Osteoblast (primary cell): ENCODE results near the gene IGF2BP2. TPM values are rescaled to one million over a fixed set of nuclear protein-coding genes. Genes with fewer than 3 reads are reported as not detected.

Source experiments
- DNase-seq: peaks from one replicate; pipeline ENCODE4 v3.0.0; 2011; ENCODE audit warnings: low spot score, mixed read lengths; ENCODE audit not compliant: insufficient read length; ENCODE audit errors: missing footprints
- H2AFZ ChIP-seq: 2 replicates; pipeline ENCODE4 v1.6.0; 2011; ENCODE audit warnings: mild to moderate bottlenecking, low read length
- H3K27ac ChIP-seq: 2 replicates; pipeline ENCODE4 v1.5.1; 2011; ENCODE audit warnings: mild to moderate bottlenecking, low read depth, low read length, moderate library complexity
- H3K27me3 ChIP-seq: 2 replicates; pipeline ENCODE4 v1.6.0; 2012; ENCODE audit warnings: mild to moderate bottlenecking, control low read depth, inconsistent platforms, low read length, moderate library complexity; ENCODE audit not compliant: insufficient read depth
- H3K36me3 ChIP-seq: 2 replicates; pipeline ENCODE4 v1.5.1; 2011; ENCODE audit warnings: mild to moderate bottlenecking, low read length, control low read depth, moderate library complexity; ENCODE audit not compliant: insufficient read depth
- H3K4me1 ChIP-seq: 2 replicates; pipeline ENCODE4 v1.5.1; 2011; ENCODE audit warnings: mild to moderate bottlenecking, low read length, control low read depth, moderate library complexity; ENCODE audit not compliant: insufficient read depth
- H3K4me2 ChIP-seq: 2 replicates; pipeline ENCODE4 v1.6.0; 2011; ENCODE audit warnings: mild to moderate bottlenecking, low read length; ENCODE audit not compliant: insufficient read depth
- H3K4me3 ChIP-seq: fragments of 200-600 bp; sonication (generic); 3 replicates; pipeline ENCODE4 v1.5.1; 2012; ENCODE audit warnings: mild to moderate bottlenecking, low read length, inconsistent platforms; ENCODE audit not compliant: insufficient read depth
- H3K79me2 ChIP-seq: 2 replicates; pipeline ENCODE4 v1.6.0; 2012; ENCODE audit warnings: mild to moderate bottlenecking, low read length, control low read depth, inconsistent platforms; ENCODE audit not compliant: insufficient read depth
- H3K9me3 ChIP-seq: 2 replicates; pipeline ENCODE4 v1.5.1; 2011; ENCODE audit warnings: low read depth, low read length, control low read depth
- H4K20me1 ChIP-seq: 2 replicates; pipeline ENCODE4 v1.6.0; 2012; ENCODE audit warnings: mild to moderate bottlenecking, low read length, control low read depth; ENCODE audit not compliant: insufficient read depth
- CTCF ChIP-seq: IDR thresholded peaks from 2 replicates; pipeline ENCODE4 v1.5.1; 2011; ENCODE audit warnings: mild to moderate bottlenecking, low read depth, low read length, moderate library complexity; ENCODE audit errors: extremely low read depth
- total RNA-seq: library from RNA; depleted of rRNA; stranded (reverse); fragments of >200 nt; gene quantifications from 2 replicates; pipeline ENCODE4 v1.2.3, GENCODE V29; 2012

IGF2BP2 gene
- total RNA-seq, 1 donor: 81.8 TPM

GRCh38 chr3:185822221-185823000 lies 2.4 kb downstream of the IGF2BP2 start:
- peak overlapping the region; percentile 89 for H3K4me2 ChIP-seq
- TF ChIP-seq CTCF: no peak
- H3K36me3 ChIP-seq: no peaks in the 10 kb centered on the region
- peaks cover 10% of the 10 kb centered on the region for H4K20me1 ChIP-seq
- DNase-seq: peak; percentile 80
- H3K27ac ChIP-seq: peak overlapping the region; percentile 92
- peaks cover 47% of the 10 kb centered on the region for H3K4me1 ChIP-seq
- peaks cover 87% of the 10 kb centered on the region for H3K79me2 ChIP-seq
- peak overlapping the region; percentile 90 for H3K4me3 ChIP-seq
- H3K27me3 ChIP-seq: no peaks in the 10 kb centered on the region
- H2AFZ ChIP-seq: no peak overlapping the region
- H3K9me3 ChIP-seq: no peaks in the 10 kb centered on the region

- TF ChIP-seq CTCF: no peak
- Histone ChIP-seq H3K79me2 (peaks cover 89% of the 10 kb centered on the region), H3K27ac (peak overlapping the region; percentile 92), H3K36me3 (no peaks in the 10 kb centered on the region), H3K4me2 (peak overlapping the region; percentile 89), H4K20me1 (peaks cover 10% of the 10 kb centered on the region), H3K27me3 (no peaks in the 10 kb centered on the region), H3K4me3 (peak overlapping the region; percentile 64), H2AFZ (peak overlapping the region; percentile 51), H3K9me3 (no peaks in the 10 kb centered on the region), H3K4me1 (peaks cover 47% of the 10 kb centered on the region)
- DNase-seq: peak; percentile 85
Measured at GRCh38 chr3:185820973-185821758, 3.7 kb downstream of the IGF2BP2 start.

GRCh38 chr3:185818267-185818875 lies 6.5 kb downstream of the IGF2BP2 start:
- no peak for DNase-seq
- H3K4me1 ChIP-seq: peaks cover 73% of the 10 kb centered on the region

More at GRCh38 chr3:185818267-185818875, 6.5 kb downstream of the IGF2BP2 start:
- Histone ChIP-seq H3K36me3 (no peaks in the 10 kb centered on the region), H3K79me2 (peaks cover 93% of the 10 kb centered on the region), H3K27me3 (no peaks in the 10 kb centered on the region), H3K4me2 (peak overlapping the region; percentile 37), H3K4me3 (no peak overlapping the region), H3K27ac (peak overlapping the region; percentile 17), H3K9me3 (no peaks in the 10 kb centered on the region), H4K20me1 (peaks cover 14% of the 10 kb centered on the region), H2AFZ (no peak overlapping the region)
- no peak for TF ChIP-seq CTCF
